GM21515 (cell line): ENCODE measurements around the gene KLHL29.

Experiments
- ATAC-seq: cut with Tn5 transposase; IDR thresholded peaks from one replicate; pipeline ENCODE4 v1.9.1; 2021; ENCODE audit not compliant: unreplicated experiment

Gene KLHL29

GRCh38 chr2:23393722-23394121 is 8.7 kb downstream of the KLHL29 start:
- no peak for ATAC-seq

GRCh38 chr2:23394700-23395099 is 9.7 kb downstream of the KLHL29 start:
- ATAC-seq, result no peak

- no peak for ATAC-seq
Measured at GRCh38 chr2:23397478-23397877, 12.5 kb downstream of the KLHL29 start.

- peak; percentile 59 for ATAC-seq
Measured at GRCh38 chr2:23399674-23400261, 14.8 kb downstream of the KLHL29 start.

GRCh38 chr2:23400703-23401102 is 15.7 kb downstream of the KLHL29 start:
- no peak for ATAC-seq

- no peak for ATAC-seq
Measured at GRCh38 chr2:23401427-23402204, 16.6 kb downstream of the KLHL29 start.

GRCh38 chr2:23402205-23402740 is 17.3 kb downstream of the KLHL29 start:
- ATAC-seq, result no peak

- peak; percentile 45 for ATAC-seq
Measured at GRCh38 chr2:23404426-23404825, 19.4 kb downstream of the KLHL29 start.

GRCh38 chr2:23409248-23409647 is 24.3 kb downstream of the KLHL29 start:
- no peak for ATAC-seq

- ATAC-seq, result no peak
Measured at GRCh38 chr2:23410596-23410995, 25.6 kb downstream of the KLHL29 start.

- ATAC-seq, result no peak
Measured at GRCh38 chr2:23411752-23412431, 26.9 kb downstream of the KLHL29 start.

GRCh38 chr2:23412556-23413155 is 27.7 kb downstream of the KLHL29 start:
- no peak for ATAC-seq

- no peak for ATAC-seq
Measured at GRCh38 chr2:23413641-23414040, 28.7 kb downstream of the KLHL29 start.

- no peak for ATAC-seq
Measured at GRCh38 chr2:23414106-23414505, 29.1 kb downstream of the KLHL29 start.

GRCh38 chr2:23414871-23415270 is 29.9 kb downstream of the KLHL29 start:
- ATAC-seq, result no peak

- no peak for ATAC-seq
Measured at GRCh38 chr2:23417310-23417709, 32.3 kb downstream of the KLHL29 start.

- no peak for ATAC-seq
Measured at GRCh38 chr2:23418056-23418455, 33.1 kb downstream of the KLHL29 start.

GRCh38 chr2:23418461-23418911 is 33.5 kb downstream of the KLHL29 start:
- no peak for ATAC-seq

- ATAC-seq, result no peak
Measured at GRCh38 chr2:23419171-23420090, 34.5 kb downstream of the KLHL29 start.

GRCh38 chr2:23420091-23420839 is 35.3 kb downstream of the KLHL29 start:
- ATAC-seq, result no peak
